ENCODE data around the gene SMIM35.

SMIM35 gene

DNA sequence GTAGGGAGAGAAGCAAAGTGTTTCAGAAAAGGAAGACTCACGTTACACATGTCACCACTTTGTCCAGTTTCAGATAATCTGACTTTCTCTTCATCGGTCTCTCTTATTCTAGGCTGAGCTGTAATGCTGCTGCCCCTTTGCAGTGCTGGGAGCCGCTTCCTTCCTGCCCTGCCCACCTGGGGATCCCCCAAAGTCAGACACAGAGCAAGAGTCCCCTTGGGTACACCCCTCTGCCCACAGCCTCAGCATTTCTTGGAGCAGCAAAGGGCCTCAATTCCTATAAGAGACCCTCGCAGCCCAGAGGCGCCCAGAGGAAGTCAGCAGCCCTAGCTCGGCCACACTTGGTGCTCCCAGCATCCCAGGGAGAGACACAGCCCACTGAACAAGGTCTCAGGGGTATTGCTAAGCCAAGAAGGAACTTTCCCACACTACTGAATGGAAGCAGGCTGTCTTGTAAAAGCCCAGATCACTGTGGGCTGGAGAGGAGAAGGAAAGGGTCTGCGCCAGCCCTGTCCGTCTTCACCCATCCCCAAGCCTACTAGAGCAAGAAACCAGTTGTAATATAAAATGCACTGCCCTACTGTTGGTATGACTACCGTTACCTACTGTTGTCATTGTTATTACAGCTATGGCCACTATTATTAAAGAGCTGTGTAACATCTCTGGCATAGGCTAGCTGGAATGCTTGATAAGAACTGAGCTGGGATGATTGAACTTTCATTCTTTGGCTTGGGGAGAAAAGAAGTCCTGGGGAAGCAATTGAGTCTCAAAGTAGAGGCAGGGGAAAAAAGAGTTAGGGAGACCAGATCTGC lies 31.2 kb upstream of the SMIM35 start:
- intact Hi-C loops (cut with micrococcal nuclease): no loop called here
- no peaks in the 10 kb centered on the region for H3K9me3 Mint-ChIP-seq
- no peak overlapping the region for H3K4me3 Mint-ChIP-seq
- H3K4me1 Mint-ChIP-seq (ENCODE audit: low read depth): peaks cover 16% of the 10 kb centered on the region
- no peaks in the 10 kb centered on the region for H3K36me3 Mint-ChIP-seq (ENCODE audit: low read depth)
- peaks cover 10% of the 10 kb centered on the region for H3K27me3 Mint-ChIP-seq
- no peak overlapping the region for H3K27ac Mint-ChIP-seq

- Mint-ChIP-seq H3K36me3 (ENCODE audit: low read depth) (no peaks in the 10 kb centered on the region), H3K9me3 (no peaks in the 10 kb centered on the region), H3K27ac (no peak overlapping the region), H3K4me3 (no peak overlapping the region), H3K4me1 (ENCODE audit: low read depth) (peaks cover 9% of the 10 kb centered on the region), H3K27me3 (peaks cover 14% of the 10 kb centered on the region)
- intact Hi-C loops (cut with micrococcal nuclease): no loop called here
These were observed 28.3 kb upstream of the SMIM35 start for GRCh38 chr11:118115048-118115447.

DNA sequence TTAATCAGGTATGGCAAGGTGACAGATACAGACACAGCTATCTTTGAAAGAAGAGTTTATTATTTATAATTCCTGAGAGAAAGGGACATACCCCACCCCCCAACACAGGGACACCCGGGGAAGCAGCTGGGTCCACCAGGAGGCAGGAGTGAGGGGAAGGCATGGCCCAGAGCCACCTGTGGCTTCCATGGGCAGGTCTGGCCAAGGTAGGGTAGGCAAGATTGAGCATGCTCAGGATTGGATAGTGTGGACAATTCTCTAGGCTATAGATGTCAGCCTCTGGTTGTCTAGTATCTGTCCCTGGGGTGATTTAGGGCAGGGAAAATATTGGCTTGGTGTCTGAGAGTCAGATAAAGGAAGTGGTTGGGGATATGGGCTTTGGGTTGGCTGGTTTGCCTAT lies 27.5 kb upstream of the SMIM35 start:
- Mint-ChIP-seq H3K4me3 (no peak overlapping the region), H3K9me3 (no peaks in the 10 kb centered on the region), H3K36me3 (ENCODE audit: low read depth) (no peaks in the 10 kb centered on the region), H3K27me3 (peaks cover 14% of the 10 kb centered on the region), H3K27ac (peak overlapping the region; percentile 6), H3K4me1 (ENCODE audit: low read depth) (peaks cover 5% of the 10 kb centered on the region)
- intact Hi-C loops (cut with micrococcal nuclease): no loop called here

DNA sequence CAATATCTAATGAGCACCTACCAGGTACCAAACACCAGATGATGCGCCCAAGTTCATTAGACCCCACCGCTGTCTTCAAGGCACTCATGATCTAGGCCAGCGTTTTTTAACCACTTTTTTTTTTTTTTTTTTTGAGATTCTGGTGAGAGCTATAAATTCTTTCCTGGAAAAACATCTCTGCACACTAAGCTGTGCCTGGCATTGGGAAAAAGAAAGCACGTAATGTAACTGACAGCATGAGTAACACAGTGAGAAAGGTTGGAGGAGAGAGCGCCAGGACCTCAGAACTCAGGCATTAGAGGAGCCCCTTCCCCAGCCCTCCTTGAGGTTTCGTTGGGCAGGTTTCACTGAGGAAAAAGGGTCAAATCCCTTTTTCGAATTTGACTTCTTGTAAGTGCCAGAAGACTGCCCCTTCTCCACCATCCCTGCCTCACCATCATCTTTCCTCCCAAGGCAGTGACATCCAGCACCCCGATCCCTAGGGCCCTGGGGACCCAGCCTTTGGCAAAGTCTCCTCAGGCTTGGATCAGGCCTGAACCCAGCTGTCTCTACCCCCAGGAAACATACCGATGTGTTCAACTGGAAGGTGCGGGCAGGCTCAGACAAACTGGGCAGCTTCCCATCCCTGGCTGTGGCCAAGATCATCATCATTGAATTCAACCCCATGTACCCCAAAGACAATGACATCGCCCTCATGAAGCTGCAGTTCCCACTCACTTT lies 26.1 kb upstream of the SMIM35 start:
- peaks cover 5% of the 10 kb centered on the region for H3K4me1 Mint-ChIP-seq (ENCODE audit: low read depth)
- H3K36me3 Mint-ChIP-seq (ENCODE audit: low read depth): no peaks in the 10 kb centered on the region
- H3K27ac Mint-ChIP-seq: no peak overlapping the region
- H3K4me3 Mint-ChIP-seq: no peak overlapping the region
- intact Hi-C loops (cut with micrococcal nuclease): no loop called here
- peaks cover 11% of the 10 kb centered on the region for H3K27me3 Mint-ChIP-seq
- no peaks in the 10 kb centered on the region for H3K9me3 Mint-ChIP-seq

DNA sequence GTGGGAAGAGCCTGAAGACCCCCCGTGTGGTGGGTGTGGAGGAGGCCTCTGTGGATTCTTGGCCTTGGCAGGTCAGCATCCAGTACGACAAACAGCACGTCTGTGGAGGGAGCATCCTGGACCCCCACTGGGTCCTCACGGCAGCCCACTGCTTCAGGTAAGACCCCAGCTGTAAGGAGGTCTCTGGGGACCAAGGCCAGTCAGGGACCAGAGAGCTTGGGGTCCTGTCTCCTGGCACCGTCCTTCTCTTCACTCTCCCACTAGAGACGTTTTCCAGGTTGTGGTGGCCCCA lies 24.9 kb upstream of the SMIM35 start:
- Mint-ChIP-seq H3K27me3 (peaks cover 7% of the 10 kb centered on the region), H3K36me3 (ENCODE audit: low read depth) (no peaks in the 10 kb centered on the region), H3K4me1 (ENCODE audit: low read depth) (peaks cover 5% of the 10 kb centered on the region), H3K4me3 (no peak overlapping the region), H3K27ac (no peak overlapping the region), H3K9me3 (no peaks in the 10 kb centered on the region)
- intact Hi-C loops (cut with micrococcal nuclease): no loop called here

- Mint-ChIP-seq H3K27me3 (peaks cover 7% of the 10 kb centered on the region), H3K9me3 (no peaks in the 10 kb centered on the region), H3K4me3 (no peak overlapping the region), H3K36me3 (ENCODE audit: low read depth) (no peaks in the 10 kb centered on the region), H3K4me1 (ENCODE audit: low read depth) (peaks cover 5% of the 10 kb centered on the region), H3K27ac (no peak overlapping the region)
- intact Hi-C loops (cut with micrococcal nuclease): no loop called here
These were observed 24.4 kb upstream of the SMIM35 start for GRCh38 chr11:118111019-118111743.

DNA sequence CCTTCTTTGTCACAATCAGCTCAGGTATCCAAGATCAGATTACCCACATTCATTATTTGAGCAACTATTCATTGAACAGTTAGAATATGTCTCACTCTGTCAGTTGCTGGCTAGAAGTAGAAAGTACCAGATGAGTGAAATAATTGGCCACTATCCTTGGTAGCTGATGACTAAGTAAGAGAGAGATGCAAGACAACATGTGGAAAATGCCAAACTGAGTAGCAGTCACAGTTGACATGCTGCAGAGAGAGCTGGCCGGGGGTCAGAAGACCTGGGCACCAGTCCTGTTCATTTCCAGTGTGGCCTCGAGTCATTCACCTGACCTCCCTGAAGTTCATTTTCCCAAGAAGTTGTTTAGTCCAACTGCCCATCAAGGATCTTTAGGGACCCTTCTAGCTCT lies 22.5 kb upstream of the SMIM35 start:
- intact Hi-C loops (cut with micrococcal nuclease): no loop called here
- Mint-ChIP-seq H3K36me3 (ENCODE audit: low read depth) (no peaks in the 10 kb centered on the region), H3K9me3 (no peaks in the 10 kb centered on the region), H3K4me3 (no peak overlapping the region), H3K4me1 (ENCODE audit: low read depth) (peaks cover 2% of the 10 kb centered on the region), H3K27ac (no peak overlapping the region), H3K27me3 (peaks cover 7% of the 10 kb centered on the region)

- H3K9me3 Mint-ChIP-seq: no peaks in the 10 kb centered on the region
- H3K36me3 Mint-ChIP-seq (ENCODE audit: low read depth): no peaks in the 10 kb centered on the region
- H3K27ac Mint-ChIP-seq: no peak overlapping the region
- H3K4me1 Mint-ChIP-seq (ENCODE audit: low read depth): no peaks in the 10 kb centered on the region
- no peak overlapping the region for H3K4me3 Mint-ChIP-seq
- intact Hi-C loops (cut with micrococcal nuclease): no loop called here
- H3K27me3 Mint-ChIP-seq: peaks cover 7% of the 10 kb centered on the region
These were observed 21.8 kb upstream of the SMIM35 start for GRCh38 chr11:118108513-118108912.

GRCh38 chr11:118106789-118107335 lies 20.1 kb upstream of the SMIM35 start:
- Mint-ChIP-seq H3K27ac (no peak overlapping the region), H3K27me3 (peaks cover 10% of the 10 kb centered on the region), H3K9me3 (no peaks in the 10 kb centered on the region), H3K36me3 (ENCODE audit: low read depth) (no peaks in the 10 kb centered on the region), H3K4me3 (no peak overlapping the region), H3K4me1 (ENCODE audit: low read depth) (peaks cover 5% of the 10 kb centered on the region)
- intact Hi-C loops (cut with micrococcal nuclease): no loop called here

DNA sequence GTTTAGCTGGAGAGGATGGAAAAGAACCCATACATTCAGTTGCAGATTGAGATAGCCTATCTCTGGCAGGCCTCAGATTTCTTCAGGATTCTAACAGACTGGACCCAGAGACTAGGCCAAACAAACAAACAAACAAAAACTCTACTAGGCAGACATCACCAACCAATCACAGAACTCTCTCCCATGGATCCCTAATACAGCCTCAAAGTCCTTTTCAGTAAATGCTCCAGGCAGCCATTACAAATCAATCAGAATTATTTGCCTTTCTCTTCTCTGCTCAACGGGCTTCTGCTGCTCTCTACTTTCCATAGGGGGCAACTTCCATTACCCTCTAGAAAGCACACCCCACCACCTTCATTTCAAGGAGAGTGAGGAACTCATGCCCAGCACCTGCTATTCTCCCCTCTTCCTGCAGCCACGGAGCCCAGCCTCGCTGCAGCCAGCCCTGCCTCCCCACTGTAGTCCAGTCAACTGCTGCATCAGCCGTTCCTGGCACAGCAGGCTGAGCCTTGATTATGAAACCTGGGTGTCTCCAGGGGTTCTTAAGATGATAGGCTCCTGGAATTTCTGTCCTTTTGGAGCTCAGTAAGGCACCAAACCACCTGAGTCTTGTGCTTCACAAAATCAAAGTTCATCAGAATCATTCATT lies 19.0 kb upstream of the SMIM35 start:
- Mint-ChIP-seq H3K36me3 (ENCODE audit: low read depth) (no peaks in the 10 kb centered on the region), H3K4me3 (no peak overlapping the region), H3K4me1 (ENCODE audit: low read depth) (peaks cover 5% of the 10 kb centered on the region), H3K9me3 (no peaks in the 10 kb centered on the region), H3K27me3 (peaks cover 6% of the 10 kb centered on the region), H3K27ac (no peak overlapping the region)
- intact Hi-C loops (cut with micrococcal nuclease): no loop called here

- H3K4me1 Mint-ChIP-seq (ENCODE audit: low read depth): peaks cover 5% of the 10 kb centered on the region
- H3K9me3 Mint-ChIP-seq: no peaks in the 10 kb centered on the region
- no peak overlapping the region for H3K4me3 Mint-ChIP-seq
- intact Hi-C loops (cut with micrococcal nuclease): no loop called here
- H3K27ac Mint-ChIP-seq: no peak overlapping the region
- no peaks in the 10 kb centered on the region for H3K36me3 Mint-ChIP-seq (ENCODE audit: low read depth)
- H3K27me3 Mint-ChIP-seq: peaks cover 6% of the 10 kb centered on the region
These were observed 17.7 kb upstream of the SMIM35 start for GRCh38 chr11:118104491-118104890.

DNA sequence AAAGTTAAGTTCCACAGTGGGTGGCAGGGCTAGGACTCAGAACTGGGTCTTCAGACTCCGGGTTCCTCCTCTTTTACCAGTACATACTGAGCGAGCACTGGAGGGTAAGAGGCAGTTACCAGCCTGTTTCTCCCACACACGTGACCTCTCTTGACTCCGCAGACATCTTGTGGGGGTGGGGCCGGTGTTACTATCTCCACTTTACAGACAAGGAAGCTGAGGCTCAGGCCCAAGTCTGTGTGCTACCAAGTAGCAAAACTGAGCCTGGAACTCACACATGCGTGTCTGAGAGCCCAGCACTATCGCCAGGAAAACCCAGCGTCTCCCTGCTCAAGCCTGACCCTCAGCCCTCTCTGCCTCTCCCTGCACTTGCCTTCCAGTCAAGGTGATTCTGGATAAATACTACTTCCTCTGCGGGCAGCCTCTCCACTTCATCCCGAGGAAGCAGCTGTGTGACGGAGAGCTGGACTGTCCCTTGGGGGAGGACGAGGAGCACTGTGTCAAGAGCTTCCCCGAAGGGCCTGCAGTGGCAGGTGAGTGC lies 16.0 kb upstream of the SMIM35 start:
- Mint-ChIP-seq H3K27ac (no peak overlapping the region), H3K4me3 (no peak overlapping the region), H3K36me3 (ENCODE audit: low read depth) (no peaks in the 10 kb centered on the region), H3K4me1 (ENCODE audit: low read depth) (peaks cover 5% of the 10 kb centered on the region), H3K27me3 (peaks cover 8% of the 10 kb centered on the region), H3K9me3 (no peaks in the 10 kb centered on the region)
- intact Hi-C loops (cut with micrococcal nuclease): no loop called here

DNA sequence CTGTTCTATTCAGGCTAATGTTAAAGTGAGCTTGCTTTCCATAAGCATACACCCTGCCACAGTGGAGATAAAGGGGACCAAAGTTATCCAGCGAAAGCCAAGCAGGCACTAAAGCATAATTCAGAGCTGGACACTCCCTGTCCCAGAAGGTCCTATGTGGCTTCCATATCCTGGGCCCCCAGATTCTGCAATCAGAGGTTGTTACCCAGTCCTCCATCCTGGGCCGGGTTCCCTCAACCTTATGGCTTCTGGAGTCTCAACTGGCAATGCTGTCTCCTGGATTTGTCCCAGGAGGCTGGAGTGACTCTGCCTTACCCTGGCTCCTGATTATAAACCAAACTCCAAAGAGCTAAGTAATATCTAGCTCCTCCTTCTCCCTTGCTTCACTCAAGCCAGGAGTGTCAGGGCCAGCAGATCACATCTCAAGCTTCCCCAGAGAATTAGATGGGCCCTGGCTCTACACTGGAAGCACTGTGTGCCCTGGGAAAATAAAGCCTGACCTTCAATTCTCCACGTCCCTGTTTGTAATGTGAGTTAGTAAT lies 14.0 kb upstream of the SMIM35 start:
- no peaks in the 10 kb centered on the region for H3K36me3 Mint-ChIP-seq (ENCODE audit: low read depth)
- no peak overlapping the region for H3K27ac Mint-ChIP-seq
- H3K4me3 Mint-ChIP-seq: no peak overlapping the region
- H3K9me3 Mint-ChIP-seq: no peaks in the 10 kb centered on the region
- H3K27me3 Mint-ChIP-seq: peaks cover 4% of the 10 kb centered on the region
- peaks cover 7% of the 10 kb centered on the region for H3K4me1 Mint-ChIP-seq (ENCODE audit: low read depth)
- intact Hi-C loops (cut with micrococcal nuclease): no loop called here

Measured in dendritic cell treated with granulocyte-macrophage colony-stimulating factor and Interleukin-4, amounts not matched to agents 40 ng/mL and 50 ng/mL, for 4 days (primary cell).